ENCODE results near the gene STXBP6.

DNA sequence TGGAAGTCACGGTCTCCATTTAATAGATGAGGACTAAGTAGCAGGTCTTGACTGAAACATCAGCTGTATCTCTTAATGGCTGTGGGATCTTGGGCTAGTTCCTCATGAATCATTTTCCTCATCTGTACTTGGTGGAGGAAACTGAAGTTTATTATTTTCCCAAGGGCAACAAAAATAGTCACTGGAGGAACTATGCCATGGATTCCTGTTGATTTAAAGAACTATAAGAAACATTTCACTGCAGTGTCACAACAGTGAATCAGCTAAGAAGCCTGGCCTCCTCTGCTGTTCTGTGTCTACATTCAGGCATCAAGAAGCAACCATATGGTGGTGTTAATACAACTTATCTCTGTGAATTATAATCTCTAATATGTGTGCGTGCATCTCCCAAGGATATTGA, 200.5 kb downstream of the STXBP6 start:
- TF ChIP-seq, protein P1, sequence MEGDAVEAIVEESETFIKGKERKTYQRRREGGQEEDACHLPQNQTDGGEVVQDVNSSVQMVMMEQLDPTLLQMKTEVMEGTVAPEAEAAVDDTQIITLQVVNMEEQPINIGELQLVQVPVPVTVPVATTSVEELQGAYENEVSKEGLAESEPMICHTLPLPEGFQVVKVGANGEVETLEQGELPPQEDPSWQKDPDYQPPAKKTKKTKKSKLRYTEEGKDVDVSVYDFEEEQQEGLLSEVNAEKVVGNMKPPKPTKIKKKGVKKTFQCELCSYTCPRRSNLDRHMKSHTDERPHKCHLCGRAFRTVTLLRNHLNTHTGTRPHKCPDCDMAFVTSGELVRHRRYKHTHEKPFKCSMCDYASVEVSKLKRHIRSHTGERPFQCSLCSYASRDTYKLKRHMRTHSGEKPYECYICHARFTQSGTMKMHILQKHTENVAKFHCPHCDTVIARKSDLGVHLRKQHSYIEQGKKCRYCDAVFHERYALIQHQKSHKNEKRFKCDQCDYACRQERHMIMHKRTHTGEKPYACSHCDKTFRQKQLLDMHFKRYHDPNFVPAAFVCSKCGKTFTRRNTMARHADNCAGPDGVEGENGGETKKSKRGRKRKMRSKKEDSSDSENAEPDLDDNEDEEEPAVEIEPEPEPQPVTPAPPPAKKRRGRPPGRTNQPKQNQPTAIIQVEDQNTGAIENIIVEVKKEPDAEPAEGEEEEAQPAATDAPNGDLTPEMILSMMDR (IDR thresholded peaks at IDR 0.05) = no peak
- no peak for TF ChIP-seq EZH2phosphoT487 (IDR thresholded peaks at IDR 0.05)

All from neural progenitor cell (in vitro differentiated cells).